Sigmoid colon (tissue), 7 donors: ENCODE data around the gene HSPA1A. TPM values are rescaled to one million over a fixed set of nuclear protein-coding genes. Genes with fewer than 3 reads are reported as not detected.
"Not testable (repeated sequence)": the region's sequence is repeated elsewhere in the genome, so short reads cannot be mapped to it uniquely, and the experiment has no call there.

Experiments used
- DNase-seq: peaks from one replicate; pipeline ENCODE4 v3.0.0-alpha.2; 2019
- H3K27ac ChIP-seq, 4 donors: fragments of 200-600 bp; sonication (generic); one replicate each; pipeline ENCODE4 v1.5.1; 2016 to 2019; ENCODE audit warnings: mild to moderate bottlenecking in 1 of 4
- H3K27me3 ChIP-seq, 3 donors: fragments of 200-600 bp; sonication (generic); one replicate each; pipeline ENCODE4 v1.5.1; 2019; ENCODE audit warnings: mild to moderate bottlenecking in 1 of 3
- H3K36me3 ChIP-seq, 4 donors: fragments of 200-600 bp; sonication (generic); one replicate each; pipeline ENCODE4 v1.5.1; 2016 to 2019
- H3K4me1 ChIP-seq, 4 donors: fragments of 200-600 bp; sonication (generic); one replicate each; pipeline ENCODE4 v1.5.1; 2017 to 2019
- H3K4me3 ChIP-seq, 4 donors: fragments of 200-600 bp; sonication (generic); one replicate each; pipeline ENCODE4 v1.5.1; 2017 to 2019; ENCODE audit warnings: mild to moderate bottlenecking in 2 of 4, moderate library complexity in 1 of 4
- H3K9me3 ChIP-seq, 4 donors: fragments of 200-600 bp in 3 of 4; sonication (generic) in 3 of 4; one replicate each; pipeline versions ENCODE4 v1.5.1 to v1.6.1; 2013 to 2019
- CTCF ChIP-seq, 4 experiments: fragments of 450-650 bp in 3 of 4; fragments of 200-600 bp in 1 of 4; IDR thresholded peaks; one replicate each; pipeline ENCODE4 v1.5.1; 2016 to 2019; ENCODE audit warnings: antibody characterized with exemption in 4 of 4, mild to moderate bottlenecking in 3 of 4, moderate library complexity in 2 of 4
- EP300 ChIP-seq, 4 donors: sonication (generic); formaldehyde crosslinking; IDR thresholded peaks; one replicate each; pipeline ENCODE4 v1.6.1; 2017; ENCODE audit warnings: antibody characterized with exemption in 4 of 4
- POLR2A ChIP-seq, 2 donors: fragments of 450-650 bp; IDR thresholded peaks; one replicate each; pipeline ENCODE4 v1.6.1; 2016; ENCODE audit warnings: antibody characterized with exemption in 2 of 2, mild to moderate bottlenecking in 2 of 2, moderate library complexity in 2 of 2
- POLR2AphosphoS5 ChIP-seq, 4 donors: sonication (generic); formaldehyde crosslinking; IDR thresholded peaks; one replicate each; pipeline ENCODE4 v1.6.1; 2017; ENCODE audit warnings: antibody characterized with exemption in 4 of 4
- WGBS, 2 donors: extraction: QIAGEN DNeasy Blood & Tissue Kit; methylation state at CpG; one replicate each; pipeline ENCODE4 v1.1.7; 2013; 5-methylcytosine and 5-hydroxymethylcytosine counted together
- intact Hi-C: fragments of 100-400 bp; cut with DNase I; formaldehyde crosslinking; loops from one replicate; pipeline ENCODE4 v1.15.1; 2023
- polyA plus RNA-seq, 3 donors: library from polyadenylated mRNA; stranded (reverse); fragments of 200-250 nt; gene quantifications; one replicate each; pipeline ENCODE4 v1.2.3, GENCODE V29; 2013
- total RNA-seq, 4 donors: library from RNA; depleted of rRNA; stranded (reverse); fragments of >200 nt; gene quantifications; one replicate each; pipeline ENCODE4 v1.1.0, GENCODE V29; 2016
- donor health status: healthy with polysubstance abuse.
- donor health status: Bipolar disorder and iron deficiency.
- donor health status: healthy.

HSPA1A gene
- total and polyA plus RNA-seq, 7 donors: 39.0 to 321 (median 147) TPM

- TF ChIP-seq EP300 (IDR thresholded peaks at IDR 0.05) (no peak), POLR2A (IDR thresholded peaks at IDR 0.05) (no peak), CTCF (IDR thresholded peaks at IDR 0.05) (peak in 3 of 4 experiments; percentile 7 to 47 (median 43)), POLR2AphosphoS5 (IDR thresholded peaks at IDR 0.05) (no peak)
- no peak for DNase-seq
- intact Hi-C loops: loop anchor here (5.0 kb wide), 1 partner anchor 84 kb away; the partner anchor contains the start of gene LY6G6F
- H3K4me3 ChIP-seq: no peak overlapping the region
- H3K4me1 ChIP-seq: peaks cover 0 to 22% (median 17%) of the 10 kb centered on the region in 4 donors
- no peaks in the 10 kb centered on the region for H3K9me3 ChIP-seq
- H3K27ac ChIP-seq: peak overlapping the region in 1 of 4 donors; percentile 3
- 71 to 74% methylated on average over 12 of the region's 12 CpGs for WGBS, 2 donors
- H3K27me3 ChIP-seq: no peaks in the 10 kb centered on the region
- H3K36me3 ChIP-seq: peaks cover 0 to 48% (median 2%) of the 10 kb centered on the region in 4 donors
These were observed 23.8 kb upstream of the HSPA1A start for GRCh38 chr6:31791324-31792089.

- intact Hi-C loops: loop anchor here (5.0 kb wide), 1 partner anchor 85 kb away; the partner anchor contains the start of gene LY6G6F
- Histone ChIP-seq H3K4me3 (no peak overlapping the region), H3K27me3 (no peaks in the 10 kb centered on the region), H3K36me3 (peaks cover 0 to 43% (median 2%) of the 10 kb centered on the region in 4 donors), H3K27ac (no peak overlapping the region), H3K4me1 (peaks cover 0 to 22% (median 17%) of the 10 kb centered on the region in 4 donors), H3K9me3 (no peaks in the 10 kb centered on the region)
- 76 to 87% methylated on average over 3 of the region's 3 CpGs for WGBS, 2 donors
- no peak for DNase-seq
- TF ChIP-seq POLR2A (IDR thresholded peaks at IDR 0.05) (no peak), CTCF (IDR thresholded peaks at IDR 0.05) (no peak), POLR2AphosphoS5 (IDR thresholded peaks at IDR 0.05) (no peak), EP300 (IDR thresholded peaks at IDR 0.05) (no peak)
These were observed 23.3 kb upstream of the HSPA1A start for GRCh38 chr6:31792090-31792374.

- no peak for TF ChIP-seq CTCF (IDR thresholded peaks at IDR 0.05)
- TF ChIP-seq POLR2AphosphoS5 (IDR thresholded peaks at IDR 0.05): no peak
- no peak for TF ChIP-seq EP300 (IDR thresholded peaks at IDR 0.05)
- no peak for TF ChIP-seq POLR2A (IDR thresholded peaks at IDR 0.05)
- DNase-seq: no peak
- intact Hi-C loops: loop anchor here (5.0 kb wide), 1 partner anchor 85 kb away; the partner anchor contains the start of gene LY6G6F
- Histone ChIP-seq H3K4me1 (peaks cover 0 to 22% (median 17%) of the 10 kb centered on the region in 4 donors), H3K27ac (peak overlapping the region in 1 of 4 donors; percentile 13), H3K27me3 (no peaks in the 10 kb centered on the region), H3K9me3 (no peaks in the 10 kb centered on the region), H3K4me3 (no peak overlapping the region), H3K36me3 (peaks cover 0 to 44% (median 2%) of the 10 kb centered on the region in 4 donors)
- WGBS, 2 donors: 83 to 90% methylated on average over 12 of the region's 12 CpGs
These were observed 22.6 kb upstream of the HSPA1A start for GRCh38 chr6:31792761-31793171.

GRCh38 chr6:31793927-31794245 is 21.5 kb upstream of the HSPA1A start:
- not testable (repeated sequence) for H3K27me3 ChIP-seq, DNase-seq, H3K9me3 ChIP-seq, H3K4me3 ChIP-seq
- Histone ChIP-seq H3K36me3 (peaks cover 0 to 45% (median 2%) of the 10 kb centered on the region in 4 donors), H3K27ac (peak overlapping the region; percentile 90 to 94 (median 91)), H3K4me1 (peaks cover 0 to 22% (median 17%) of the 10 kb centered on the region in 4 donors)
- WGBS, 2 donors: 93 to 94% methylated on average over 6 of the region's 6 CpGs
- intact Hi-C loops: loop anchor here (2.0 to 5.0 kb wide), 2 partner anchors 53 to 87 kb away; partner anchors contain the start of genes LY6G6F and MSH5

- Histone ChIP-seq H3K27me3 (no peaks in the 10 kb centered on the region), H3K27ac (peak overlapping the region; percentile 90 to 94 (median 91)), H3K4me1 (peaks cover 0 to 22% (median 17%) of the 10 kb centered on the region in 4 donors), H3K36me3 (peaks cover 0 to 42% (median 2%) of the 10 kb centered on the region in 4 donors), H3K9me3 (no peaks in the 10 kb centered on the region), H3K4me3 (peak overlapping the region; percentile 80 to 97 (median 90))
- no peak for DNase-seq
- 4 to 16% methylated on average over 7 of the region's 7 CpGs for WGBS, 2 donors
- intact Hi-C loops: loop anchor here (2.0 to 5.0 kb wide), 2 partner anchors 54 to 87 kb away; partner anchors contain the start of genes LY6G6F and MSH5
- TF ChIP-seq POLR2AphosphoS5 (IDR thresholded peaks at IDR 0.05) (no peak), POLR2A (IDR thresholded peaks at IDR 0.05) (no peak), EP300 (IDR thresholded peaks at IDR 0.05) (no peak), CTCF (IDR thresholded peaks at IDR 0.05) (no peak)
These were observed 21.0 kb upstream of the HSPA1A start for GRCh38 chr6:31794294-31794865.
